ENCODE results near the gene FLII. TPM values are rescaled to one million over a fixed set of nuclear protein-coding genes. Genes with fewer than 3 reads are reported as not detected.

FLII gene
- total and polyA plus RNA-seq, 2 donors (not counting 3 experiments of a cell fraction or from before 2014, with no cell fraction given), result 397 to 582 TPM

GRCh38 chr17:18262641-18263040 lies 4.1 kb upstream of the FLII start:
- H3K79me2 ChIP-seq (ENCODE audit: control insufficient read depth, insufficient read depth, low read length), result peaks cover 3% of the 10 kb centered on the region
- DNase-seq (ENCODE audit: low read depth, low spot score) (no peak), FAIRE-seq (no peak)
- no peak overlapping the region for H2AFZ ChIP-seq (ENCODE audit: low read depth, low read length)
- H3K4me3 ChIP-seq (replicated peaks in 1 of 3; ENCODE audit: insufficient read depth in 1 of 3, low read depth in 1 of 3, low read length in 3 of 3), result no peak overlapping the region
- peaks cover 8% of the 10 kb centered on the region for H3K4me1 ChIP-seq (ENCODE audit: control insufficient read depth, extremely low read depth, insufficient read depth, low read length)
- CTCF ChIA-PET, result interaction anchor here (1.4 kb wide), 1 partner anchor 15 kb away, joined by 3 read pairs; no protein-coding TSS in a partner anchor
- dilution Hi-C loops (cut with MboI; ENCODE audit: extremely low pct_ligation_motif_present, low sequenced_read_pairs), result no loop called here
- H3K9me3 ChIP-seq (replicated peaks; ENCODE audit: control insufficient read depth, insufficient read depth, low read length), result no peaks in the 10 kb centered on the region
- peaks cover 2 to 20% of the 10 kb centered on the region in 2 experiments for H3K36me3 ChIP-seq (ENCODE audit: control insufficient read depth in 2 of 2, extremely low read depth in 1 of 2, insufficient read depth in 2 of 2, low read length in 2 of 2)
- H3K27ac ChIP-seq (ENCODE audit: insufficient read depth, low read depth, low read length), result no peak overlapping the region
- H3K4me2 ChIP-seq (ENCODE audit: insufficient read depth, low read length), result no peak overlapping the region
- intact Hi-C loops (cut with micrococcal nuclease), result no loop called here
- TF ChIP-seq EZH2 (IDR thresholded peaks at IDR 0.05; ENCODE audit: borderline replicate concordance, low read depth, low read length, severe bottlenecking), result no peak
- TF ChIP-seq GATA2 (IDR thresholded peaks at IDR 0.05; ENCODE audit: insufficient read depth, insufficient read length, low read depth, low read length), result no peak
- no peak for TF ChIP-seq MYC (IDR thresholded peaks at IDR 0.05; ENCODE audit: low read depth, low read length)
- TF ChIP-seq POLR2A (IDR thresholded peaks at IDR 0.05; ENCODE audit: low read depth, low read length), result no peak
- no peak for TF ChIP-seq POLR2AphosphoS5 (IDR thresholded peaks at IDR 0.05; ENCODE audit: insufficient read depth, low read depth, low read length)
- no peak for TF ChIP-seq MAX (IDR thresholded peaks at IDR 0.05; ENCODE audit: insufficient read depth, insufficient read length)
- no peak for TF ChIP-seq FOS (IDR thresholded peaks at IDR 0.05; ENCODE audit: borderline replicate concordance, insufficient read depth, low read length)
- TF ChIP-seq JUN (IDR thresholded peaks at IDR 0.05; ENCODE audit: borderline replicate concordance, insufficient read depth, insufficient read length, low read depth), result no peak
- H4K20me1 ChIP-seq (replicated peaks; ENCODE audit: control insufficient read depth, extremely low read depth, insufficient read depth, low read length), result no peaks in the 10 kb centered on the region
- POLR2A ChIA-PET, result no interaction called here
- H3K9ac ChIP-seq (replicated peaks; ENCODE audit: extremely low read depth, insufficient read depth, low read length), result no peak overlapping the region
- no TSS peak for BruUV-seq (replicated peaks)
- H3K27me3 ChIP-seq (ENCODE audit: control insufficient read depth in 2 of 2, insufficient read depth in 2 of 2, low read length in 2 of 2), result no peaks in the 10 kb centered on the region
- no peaks in the 10 kb centered on the region for H3K9me1 ChIP-seq (replicated peaks; ENCODE audit: control insufficient read depth, extremely low read depth, insufficient read depth, low read length)

- Histone ChIP-seq H3K9me1 (replicated peaks; ENCODE audit: control insufficient read depth, extremely low read depth, insufficient read depth, low read length) (no peaks in the 10 kb centered on the region), H3K9ac (replicated peaks; ENCODE audit: extremely low read depth, insufficient read depth, low read length) (no peak overlapping the region), H3K4me2 (ENCODE audit: insufficient read depth, low read length) (no peak overlapping the region), H3K36me3 (ENCODE audit: control insufficient read depth in 2 of 2, extremely low read depth in 1 of 2, insufficient read depth in 2 of 2, low read length in 2 of 2) (peaks cover 2 to 20% of the 10 kb centered on the region in 2 experiments), H4K20me1 (replicated peaks; ENCODE audit: control insufficient read depth, extremely low read depth, insufficient read depth, low read length) (no peaks in the 10 kb centered on the region), H3K4me3 (replicated peaks in 1 of 3; ENCODE audit: insufficient read depth in 1 of 3, low read depth in 1 of 3, low read length in 3 of 3) (no peak overlapping the region), H3K4me1 (ENCODE audit: control insufficient read depth, extremely low read depth, insufficient read depth, low read length) (peaks cover 11% of the 10 kb centered on the region), H3K79me2 (ENCODE audit: control insufficient read depth, insufficient read depth, low read length) (peaks cover 8% of the 10 kb centered on the region), H3K27me3 (ENCODE audit: control insufficient read depth in 2 of 2, insufficient read depth in 2 of 2, low read length in 2 of 2) (no peaks in the 10 kb centered on the region), H3K27ac (ENCODE audit: insufficient read depth, low read depth, low read length) (no peak overlapping the region), H3K9me3 (replicated peaks; ENCODE audit: control insufficient read depth, insufficient read depth, low read length) (no peaks in the 10 kb centered on the region), H2AFZ (ENCODE audit: low read depth, low read length) (no peak overlapping the region)
- ChIA-PET POLR2A (no interaction called here), CTCF (no interaction called here)
- TF ChIP-seq POLR2AphosphoS5 (IDR thresholded peaks at IDR 0.05; ENCODE audit: insufficient read depth, low read depth, low read length) (no peak), MAX (IDR thresholded peaks at IDR 0.05; ENCODE audit: insufficient read depth, insufficient read length) (no peak)
- DNase-seq (ENCODE audit: low read depth, low spot score) (no peak), FAIRE-seq (no peak)
- BruUV-seq (replicated peaks), result no TSS peak
- intact Hi-C loops (cut with micrococcal nuclease) (no loop called here), dilution Hi-C loops (cut with MboI; ENCODE audit: extremely low pct_ligation_motif_present, low sequenced_read_pairs) (no loop called here)
Observed at GRCh38 chr17:18262111-18262510, 3.6 kb upstream of the FLII start.

Data from endothelial cell of umbilical vein (primary cell).